EL (cell line): ENCODE measurements around the gene KIF9.
"Not testable (repeated sequence)": the region's sequence is repeated elsewhere in the genome, so short reads cannot be mapped to it uniquely, and the experiment has no call there.

Source experiments
- DNase-seq: peaks from one replicate; pipeline ENCODE4 v3.0.0-alpha.2; 2016

KIF9 gene, protein sequence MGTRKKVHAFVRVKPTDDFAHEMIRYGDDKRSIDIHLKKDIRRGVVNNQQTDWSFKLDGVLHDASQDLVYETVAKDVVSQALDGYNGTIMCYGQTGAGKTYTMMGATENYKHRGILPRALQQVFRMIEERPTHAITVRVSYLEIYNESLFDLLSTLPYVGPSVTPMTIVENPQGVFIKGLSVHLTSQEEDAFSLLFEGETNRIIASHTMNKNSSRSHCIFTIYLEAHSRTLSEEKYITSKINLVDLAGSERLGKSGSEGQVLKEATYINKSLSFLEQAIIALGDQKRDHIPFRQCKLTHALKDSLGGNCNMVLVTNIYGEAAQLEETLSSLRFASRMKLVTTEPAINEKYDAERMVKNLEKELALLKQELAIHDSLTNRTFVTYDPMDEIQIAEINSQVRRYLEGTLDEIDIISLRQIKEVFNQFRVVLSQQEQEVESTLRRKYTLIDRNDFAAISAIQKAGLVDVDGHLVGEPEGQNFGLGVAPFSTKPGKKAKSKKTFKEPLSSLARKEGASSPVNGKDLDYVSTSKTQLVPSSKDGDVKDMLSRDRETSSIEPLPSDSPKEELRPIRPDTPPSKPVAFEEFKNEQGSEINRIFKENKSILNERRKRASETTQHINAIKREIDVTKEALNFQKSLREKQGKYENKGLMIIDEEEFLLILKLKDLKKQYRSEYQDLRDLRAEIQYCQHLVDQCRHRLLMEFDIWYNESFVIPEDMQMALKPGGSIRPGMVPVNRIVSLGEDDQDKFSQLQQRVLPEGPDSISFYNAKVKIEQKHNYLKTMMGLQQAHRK

DNA sequence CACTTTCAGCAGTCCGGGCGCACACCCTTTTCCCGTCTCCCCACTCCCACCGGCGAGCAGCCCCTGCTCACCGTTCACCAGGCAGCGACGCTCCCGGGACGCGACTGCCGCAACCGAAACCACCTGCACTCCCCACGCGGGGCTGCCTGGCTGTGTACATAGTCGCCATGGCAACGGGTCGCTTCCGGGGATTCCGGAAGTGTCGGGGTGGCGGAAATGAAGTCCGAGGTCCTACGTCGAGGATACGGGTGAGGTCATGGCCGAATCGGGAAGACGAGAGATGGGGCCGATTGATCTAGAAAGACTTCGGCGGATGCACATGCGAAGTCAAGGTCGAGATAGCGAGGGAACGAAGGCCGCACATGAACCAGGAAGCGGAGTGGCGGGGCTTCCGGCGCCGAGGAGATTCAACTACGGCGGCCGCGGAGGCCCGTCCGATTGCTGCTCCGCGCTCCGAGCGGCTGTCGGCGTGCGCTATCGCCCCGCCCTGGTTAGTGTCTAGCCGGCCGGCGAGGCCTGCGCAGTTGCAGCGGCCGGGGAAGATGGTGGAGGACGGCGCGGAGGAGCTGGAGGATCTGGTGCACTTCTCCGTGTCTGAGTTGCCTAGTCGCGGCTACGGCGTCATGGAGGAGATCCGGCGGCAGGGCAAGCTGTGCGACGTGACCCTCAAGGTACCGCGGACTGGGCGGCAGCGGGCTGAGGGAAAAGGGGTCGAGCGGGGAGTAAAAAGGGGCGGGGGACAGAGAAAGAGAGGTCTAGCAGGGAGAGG, at the start of gene KIF9, which contains the start of gene KLHL18:
Gene KIF9 (minus strand): TSS at position 376 of the 769 bp plus-strand sequence. CDS start 5,425 bp downstream, outside the sequence.
Gene KLHL18 (plus strand): TSS at position 521 of the 769 bp plus-strand sequence. CDS start 22 bp downstream, at position 543.
- DNase-seq = peak; percentile 96

DNA sequence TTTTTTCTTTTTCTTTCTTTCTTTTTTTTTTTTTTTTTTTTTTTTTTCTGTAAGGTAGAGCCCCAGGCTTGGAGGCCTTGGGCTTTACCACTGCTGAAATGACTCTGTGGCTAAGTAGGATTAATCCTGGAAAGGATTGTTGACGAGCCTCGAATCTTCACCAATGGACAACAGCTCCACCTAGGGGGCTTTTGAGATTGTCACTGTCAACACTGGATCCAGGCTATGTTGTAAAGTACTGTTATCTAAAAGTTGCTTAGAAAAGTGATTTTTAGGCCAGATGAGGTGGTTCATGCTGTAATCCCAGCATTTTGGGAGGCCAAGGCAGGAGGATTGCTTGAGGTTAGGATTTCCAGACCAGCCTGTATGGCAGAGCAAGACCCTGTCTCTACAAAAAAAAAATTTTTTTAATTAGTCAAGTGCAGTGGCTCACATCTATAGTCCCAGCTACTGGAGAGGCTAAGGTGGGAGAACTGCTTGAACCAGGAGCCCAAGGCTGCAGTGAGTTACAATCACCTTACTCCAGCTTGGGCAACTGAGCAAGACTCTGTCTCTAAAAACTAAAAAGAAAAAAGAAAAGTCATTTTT, 41.8 kb upstream of the KIF9 start:
- peak; percentile 74 for DNase-seq

DNA sequence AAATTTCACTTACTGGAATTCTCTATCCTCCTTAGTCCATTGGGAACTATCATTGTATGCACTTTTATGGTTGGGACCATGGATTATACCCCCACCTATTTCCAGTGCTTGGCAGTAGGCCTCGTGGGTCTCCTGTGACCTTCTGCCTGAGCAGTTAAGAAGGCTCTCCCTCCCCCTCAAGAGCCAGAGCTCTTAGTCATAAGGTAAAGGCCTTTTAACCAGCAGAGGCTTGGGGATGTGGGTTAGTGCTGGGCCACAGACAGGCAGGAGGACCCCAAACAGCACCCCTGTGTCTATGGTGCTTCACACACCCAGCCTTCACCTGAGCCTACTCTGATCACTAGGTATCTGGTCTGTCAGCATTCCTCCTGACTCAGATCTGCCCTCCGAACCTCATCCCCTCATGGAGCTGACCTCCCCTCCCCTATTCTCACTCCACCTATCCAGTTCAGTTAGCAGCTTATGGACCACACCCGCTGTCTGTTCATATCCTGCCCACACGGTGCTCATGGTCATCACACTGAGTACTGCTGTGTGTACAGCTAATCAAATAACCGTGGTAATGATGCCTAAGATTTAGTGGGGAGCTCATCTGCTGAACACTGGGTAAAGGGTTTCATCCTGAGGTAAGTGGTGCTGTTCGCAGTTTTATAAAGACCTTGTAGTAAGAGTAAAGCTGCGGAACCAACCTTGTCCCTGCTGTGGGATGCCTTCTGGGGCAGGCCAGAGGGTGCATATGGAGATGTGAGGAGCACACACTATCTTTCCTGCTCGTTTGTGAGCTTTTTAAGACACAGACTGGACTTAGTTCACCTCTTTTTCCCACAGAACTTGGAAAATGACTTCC, 41.1 kb upstream of the KIF9 start:
- DNase-seq = peak; percentile 56

DNA sequence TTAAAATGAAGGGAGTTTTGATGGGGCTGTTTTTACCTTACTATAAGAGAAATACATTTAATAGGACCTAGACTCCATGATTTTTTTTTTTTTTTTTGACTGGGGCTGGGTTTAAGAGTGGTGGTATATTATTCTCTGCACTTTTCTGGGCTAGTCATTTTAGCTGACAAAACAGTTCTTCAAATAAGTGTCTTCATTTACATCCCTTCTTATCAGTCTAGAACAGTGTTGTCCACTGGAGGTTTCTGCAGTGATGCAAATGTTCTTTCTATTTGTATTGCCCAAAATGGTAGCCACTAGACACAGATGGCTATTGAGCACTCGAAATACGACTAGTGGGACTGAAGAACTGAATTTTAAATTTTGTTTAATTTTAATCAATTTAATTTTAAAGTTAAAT, 37.4 kb upstream of the KIF9 start:
- no peak for DNase-seq

DNA sequence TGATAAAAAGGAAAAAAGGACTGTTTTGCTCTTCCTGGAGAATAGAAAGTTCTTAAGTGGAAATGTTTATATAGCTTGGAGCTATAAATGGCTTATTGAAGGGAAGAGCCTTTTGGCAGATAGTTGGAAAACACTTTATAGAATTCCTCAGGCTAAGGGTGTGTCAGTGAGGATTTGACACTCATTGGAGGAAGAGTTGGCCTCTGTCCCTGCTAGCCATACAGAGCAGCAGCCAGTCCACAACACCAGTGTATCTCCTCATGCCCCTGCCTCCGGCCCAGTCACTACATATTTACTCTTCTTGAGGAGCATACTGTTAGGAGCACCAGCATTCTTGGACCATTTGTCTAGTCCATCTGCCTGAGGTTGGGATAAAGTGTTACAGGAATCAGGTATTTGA, 36.3 kb upstream of the KIF9 start:
- DNase-seq = peak; percentile 15

DNA sequence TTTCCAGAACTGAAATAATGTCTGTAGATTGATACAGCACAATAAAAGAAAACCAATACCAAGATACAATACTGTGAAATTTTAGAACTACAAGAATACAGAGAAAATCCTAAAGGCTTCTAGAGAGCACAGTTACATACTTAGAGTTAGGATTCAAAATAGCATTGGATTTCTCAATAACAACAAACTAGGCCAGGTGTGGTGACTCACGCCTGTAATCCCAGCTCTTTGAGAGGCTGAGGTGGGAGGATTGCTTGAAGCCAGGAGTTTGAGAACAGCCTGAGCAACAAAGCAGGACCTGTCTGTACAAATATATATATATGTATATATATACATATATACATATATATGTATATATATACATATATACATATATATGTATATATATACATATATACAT, 33.6 kb upstream of the KIF9 start:
- not testable (repeated sequence) for DNase-seq

DNA sequence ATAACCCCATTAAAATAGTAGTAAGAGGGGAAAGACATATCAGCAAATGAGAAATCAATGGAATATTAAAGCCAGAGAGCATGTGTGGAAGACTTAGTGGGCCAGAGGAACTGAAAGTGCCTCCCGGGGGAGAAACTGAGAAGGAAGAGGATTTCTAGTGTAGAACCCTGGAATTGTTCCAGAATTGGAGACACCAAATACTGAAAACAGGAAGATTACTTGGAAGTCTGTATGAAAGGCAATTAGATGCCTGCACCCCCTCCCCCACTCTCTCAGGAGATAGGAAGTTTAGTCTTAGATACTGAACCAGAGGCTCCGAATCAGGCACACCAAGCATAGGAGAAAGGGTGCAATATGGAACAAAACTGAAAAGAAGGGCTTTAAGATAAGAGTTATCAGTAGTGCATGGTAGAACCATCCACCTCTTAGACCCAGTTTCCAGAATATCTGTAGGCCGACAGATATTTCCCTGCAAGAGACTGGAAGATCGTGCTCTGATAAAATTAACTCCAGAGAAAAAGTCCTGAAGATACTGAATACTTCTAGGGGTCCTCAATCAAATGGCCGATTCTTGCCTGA, 32.6 kb upstream of the KIF9 start:
- no peak for DNase-seq

DNA sequence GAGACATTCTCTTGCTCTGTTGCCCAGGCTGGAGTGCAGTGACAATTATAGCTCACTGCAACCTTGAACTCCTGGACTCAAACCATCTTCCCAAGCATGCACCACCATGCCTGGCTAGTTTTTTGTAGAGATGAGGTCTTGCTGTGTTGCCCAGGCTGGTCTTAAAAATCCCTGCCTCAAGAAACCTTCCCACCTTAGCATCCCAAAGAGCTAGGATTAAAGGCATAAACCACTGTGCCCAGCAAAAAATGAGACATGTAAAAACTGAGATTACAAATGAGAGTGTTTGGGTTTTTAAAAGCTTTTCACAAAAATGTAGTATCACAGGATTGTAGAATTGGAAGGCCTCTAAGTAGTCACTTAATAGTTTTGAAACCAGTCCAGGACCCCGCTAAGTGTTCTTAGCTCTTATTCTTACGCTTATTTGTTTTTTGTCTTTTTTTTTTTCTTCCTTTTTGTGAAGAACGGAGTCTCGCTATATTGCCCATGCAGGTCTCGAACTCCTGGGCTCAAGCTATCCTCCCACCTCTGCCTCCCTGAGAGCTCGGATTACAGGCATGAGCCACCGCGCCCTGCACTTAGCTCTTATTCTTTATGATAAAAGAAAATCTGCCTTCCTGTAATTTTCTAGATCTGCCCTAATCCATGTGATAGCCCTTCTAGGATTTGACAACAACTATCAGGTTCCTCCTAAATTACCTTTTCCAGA, 31.6 kb upstream of the KIF9 start:
- no peak for DNase-seq

DNA sequence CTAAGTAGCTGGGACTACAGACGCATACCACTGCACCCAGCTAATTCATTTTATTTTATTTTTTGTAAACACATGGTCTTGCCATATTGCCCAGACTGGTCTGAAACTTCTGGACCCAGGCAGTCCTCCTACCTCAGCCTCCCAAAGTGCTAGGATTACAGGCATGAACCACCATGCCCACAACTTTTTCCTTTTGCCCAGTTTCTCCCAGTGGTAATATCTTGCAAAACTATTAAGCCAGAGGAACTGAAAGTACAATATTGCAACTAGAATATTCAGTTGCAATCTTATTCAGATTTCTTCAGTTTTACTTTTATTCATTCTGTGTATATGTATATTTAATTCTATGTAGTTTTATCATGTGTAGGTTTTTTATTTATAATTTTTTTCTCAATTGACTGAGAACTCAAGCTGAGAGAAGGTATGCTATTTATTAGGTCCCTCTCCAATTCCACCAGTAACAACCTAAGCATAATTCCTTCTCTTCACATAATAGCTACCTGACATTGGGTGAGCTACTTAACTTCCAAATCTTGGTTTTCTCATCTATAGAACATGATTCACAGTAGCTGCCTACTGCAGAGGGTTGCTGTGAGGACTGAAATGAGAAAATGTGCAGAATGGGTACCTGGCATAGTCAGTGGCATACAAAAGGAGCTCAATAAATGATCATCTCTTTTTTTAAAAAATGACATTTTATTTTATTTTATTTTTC, 30.9 kb upstream of the KIF9 start:
- DNase-seq = no peak

DNA sequence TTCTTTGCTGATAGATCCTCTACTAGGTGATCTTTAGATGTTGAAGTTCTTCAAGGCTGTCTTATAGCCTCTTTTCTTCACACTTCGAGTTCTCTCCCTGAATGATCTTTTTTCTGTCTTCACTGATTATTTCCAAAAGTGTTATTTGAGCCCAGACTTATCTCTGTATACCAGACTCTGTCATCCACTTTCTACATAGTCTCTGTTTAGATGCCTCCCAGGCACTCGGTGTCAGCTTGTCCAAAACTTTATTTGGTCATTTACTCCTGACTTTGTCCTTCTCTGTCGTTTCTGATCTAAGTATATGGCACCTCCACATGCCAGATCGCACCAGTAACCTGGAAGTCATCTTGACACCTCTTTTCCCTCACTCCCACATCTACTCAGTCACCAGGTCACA, 27.8 kb upstream of the KIF9 start:
- DNase-seq = no peak

DNA sequence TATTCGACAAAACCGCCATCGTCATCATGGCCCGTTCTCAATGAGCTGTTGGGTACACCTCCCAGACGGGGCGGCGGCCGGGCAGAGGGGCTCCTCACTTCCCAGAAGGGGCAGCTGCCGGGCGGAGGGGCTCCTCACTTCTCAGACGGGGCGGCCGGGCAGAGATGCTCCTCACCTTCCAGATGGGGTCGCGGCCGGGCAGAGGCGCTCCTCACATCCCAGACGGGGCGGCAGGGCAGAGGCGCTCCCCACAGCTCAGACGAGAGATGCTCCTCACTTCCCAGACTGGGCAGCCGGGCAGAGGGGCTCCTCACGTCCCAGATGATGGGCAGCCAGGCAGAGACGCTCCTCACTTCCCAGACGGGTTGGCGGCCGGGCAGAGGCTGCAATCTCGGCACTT, 26.6 kb upstream of the KIF9 start:
- not testable (repeated sequence) for DNase-seq

DNA sequence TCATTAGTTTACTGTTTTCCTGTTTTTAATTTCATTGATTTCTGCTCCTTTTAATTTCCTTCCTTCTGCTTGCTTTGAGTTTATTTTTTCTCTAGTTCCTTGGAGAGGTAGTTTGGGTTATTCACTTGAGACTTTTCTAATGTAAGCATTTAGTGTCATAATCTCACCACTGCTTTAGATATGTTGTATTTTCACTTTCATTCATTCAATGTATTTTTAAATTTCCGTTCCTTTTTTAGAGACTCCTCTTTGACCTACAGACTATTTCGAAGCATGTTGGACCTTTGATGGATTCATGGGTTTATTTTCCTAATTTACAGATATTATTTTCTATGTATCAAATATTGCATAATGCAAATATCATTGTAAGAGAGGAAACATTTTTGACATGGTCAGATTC, 23.4 kb upstream of the KIF9 start:
- no peak for DNase-seq

DNA sequence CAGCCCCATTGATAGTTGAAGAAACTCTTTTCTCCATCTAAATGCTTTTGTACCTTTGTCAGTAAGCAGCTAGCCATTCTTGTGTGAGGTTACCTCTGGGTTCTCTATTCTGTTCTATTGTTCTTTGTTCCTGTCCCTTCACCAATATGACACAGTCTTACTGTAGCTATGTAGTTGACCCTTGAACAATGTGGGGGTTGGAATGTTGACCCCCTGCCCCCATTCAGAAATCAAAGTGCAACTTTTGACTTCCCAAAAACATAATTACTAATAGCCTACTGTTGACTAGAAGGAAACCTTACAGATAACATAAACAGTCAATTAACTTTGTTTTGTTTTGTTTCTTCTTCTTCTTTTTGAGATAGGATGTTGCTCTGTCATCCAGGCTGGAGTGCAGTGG, 18.9 kb upstream of the KIF9 start:
- DNase-seq = no peak

DNA sequence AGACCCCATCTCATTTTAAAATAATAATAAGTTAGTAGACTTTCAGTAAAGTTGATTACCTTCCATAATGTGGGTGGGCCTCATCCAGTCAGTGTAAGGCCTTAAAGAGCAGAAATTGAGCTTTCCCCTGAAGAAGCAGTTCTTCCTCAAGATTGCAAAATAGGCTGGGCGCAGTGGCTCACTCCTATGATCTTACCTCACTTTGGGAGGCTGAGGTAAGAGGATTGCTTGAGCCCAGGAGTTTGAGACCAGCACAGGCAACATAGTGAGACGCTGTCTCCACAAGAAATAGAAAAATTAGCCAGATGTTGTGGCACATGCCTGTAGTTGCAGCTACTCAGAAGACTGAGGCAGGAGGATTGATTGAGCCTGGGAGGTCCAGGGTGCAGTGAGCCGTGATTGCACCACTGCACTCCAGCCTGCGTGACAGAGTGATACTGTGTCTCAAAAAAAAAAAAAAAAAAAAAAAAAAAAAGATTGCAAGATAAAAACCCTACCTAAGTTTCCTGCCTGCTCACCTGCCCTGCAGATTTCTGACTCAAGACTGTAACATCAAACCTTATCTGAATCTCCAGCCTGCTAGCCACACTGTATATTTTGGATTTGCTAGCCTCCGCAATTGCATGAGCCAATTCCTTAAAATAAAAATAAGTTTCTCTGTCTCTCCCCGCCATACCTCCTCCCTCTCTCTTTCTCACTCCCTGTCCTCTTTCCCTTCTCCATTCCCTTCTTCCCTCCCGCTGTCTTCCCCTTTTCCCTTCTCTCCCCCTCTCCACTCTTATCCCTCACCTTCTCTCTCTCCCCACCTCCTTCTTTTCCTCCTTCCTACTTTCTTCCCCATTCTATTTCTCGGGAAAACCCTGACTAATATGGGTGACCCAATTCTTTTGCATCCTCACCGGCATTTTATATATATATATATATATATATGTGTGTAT, 17.1 kb upstream of the KIF9 start:
- no peak for DNase-seq

DNA sequence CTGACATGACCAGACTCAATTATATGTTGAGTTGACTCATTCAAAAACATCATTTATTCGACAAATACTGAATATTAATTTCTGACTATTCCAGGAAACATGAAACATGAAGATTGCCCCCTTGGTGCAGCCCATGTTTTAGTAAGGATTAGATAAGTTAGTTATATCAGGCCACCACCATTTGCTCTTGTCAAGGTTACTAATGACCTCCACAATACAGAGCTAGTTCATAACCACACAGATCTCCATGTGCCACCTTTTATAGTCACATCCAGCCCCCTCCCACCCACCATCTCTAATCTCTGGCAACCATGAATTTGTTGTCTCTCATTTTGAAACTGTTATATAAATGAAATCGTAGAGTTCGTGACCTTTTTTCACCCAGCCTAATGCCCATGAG, 15.8 kb upstream of the KIF9 start:
- DNase-seq = no peak

DNA sequence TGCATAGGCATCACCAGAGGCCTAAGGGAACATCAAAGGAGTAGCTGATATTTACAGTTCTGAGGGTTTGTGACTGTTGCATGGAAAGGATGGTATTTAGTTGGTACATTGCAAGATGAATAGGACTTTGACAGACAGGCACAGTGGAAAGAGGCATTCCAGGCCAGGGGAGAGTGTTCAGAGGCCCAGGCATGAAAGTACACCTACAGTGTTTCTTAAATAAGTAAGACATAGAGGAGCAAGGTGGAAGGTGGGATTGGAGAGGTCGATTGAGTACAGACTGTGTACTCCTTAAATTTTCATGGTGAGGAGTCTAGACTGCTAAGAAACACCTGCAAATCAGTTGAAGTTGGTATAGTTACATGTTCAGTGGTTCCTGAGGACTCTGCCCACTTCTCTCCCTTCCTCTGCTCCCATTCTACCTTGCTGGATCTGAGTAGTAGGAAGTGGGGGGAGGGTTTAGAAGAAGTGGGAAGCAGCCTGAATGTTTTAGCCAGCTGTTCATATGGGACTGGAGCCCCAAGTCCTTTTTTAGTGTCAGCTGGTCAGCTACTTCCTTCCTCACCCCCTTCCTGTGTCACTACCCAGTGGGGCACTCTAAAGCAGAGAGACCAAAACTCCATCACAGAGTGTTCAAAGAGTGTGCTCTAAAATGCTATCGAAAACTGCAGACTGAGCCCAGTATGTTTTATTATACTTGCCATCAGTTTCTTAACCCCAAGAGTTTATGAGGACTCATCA, 14.1 kb upstream of the KIF9 start:
- DNase-seq = no peak

DNA sequence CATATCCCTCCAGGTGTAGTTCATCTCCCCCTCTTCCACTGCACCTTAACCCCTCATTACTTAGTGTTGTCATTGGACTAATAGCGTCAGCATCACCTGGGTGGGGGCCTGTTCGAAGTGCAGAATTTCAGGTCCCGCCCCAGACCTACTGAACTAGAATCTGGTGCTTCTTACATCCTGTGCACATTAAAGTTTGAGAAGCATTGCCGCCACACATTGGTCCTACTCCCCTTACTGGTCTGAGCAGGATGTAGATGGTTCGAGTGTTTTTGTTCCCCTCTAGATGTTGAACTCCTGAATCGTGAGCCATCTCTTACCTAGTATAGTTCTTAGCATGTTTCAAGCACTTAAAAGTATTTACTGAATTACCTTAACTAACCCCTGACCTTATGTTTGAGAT, 13.4 kb upstream of the KIF9 start:
- no peak for DNase-seq

DNA sequence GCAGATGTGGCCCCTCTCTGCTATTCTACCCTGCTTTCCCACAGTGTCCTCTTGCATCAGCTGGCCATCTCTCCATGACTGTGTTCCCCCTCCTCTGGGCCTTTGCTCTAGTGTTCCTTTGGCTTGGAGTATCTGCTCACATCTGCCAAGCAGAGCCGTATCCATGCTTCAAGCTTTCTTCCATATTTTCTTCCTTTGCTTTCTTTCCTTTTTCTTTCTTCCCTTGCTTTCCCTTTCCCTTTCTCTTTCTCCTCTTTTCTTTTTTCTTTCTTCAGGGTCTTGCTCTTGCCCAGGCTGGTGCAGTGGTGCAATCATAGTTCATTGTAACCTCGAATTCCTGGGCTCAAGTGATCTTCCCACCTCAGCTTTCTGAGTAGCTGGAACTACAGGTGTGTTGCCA, 12.7 kb upstream of the KIF9 start:
- DNase-seq = no peak
